Caco-2 (cell line): ENCODE data around the gene ZKSCAN7. TPM values are rescaled to one million over a fixed set of nuclear protein-coding genes. Genes with fewer than 3 reads are reported as not detected.

Experiments
- Bru-seq: library from RNA; stranded (reverse); fragments of 400-500 nt; gene quantifications from one replicate; lab custom pipeline; 2021; lab: Mats Ljungman, UMichigan
- BruChase-seq, 2 experiments: library from RNA; stranded (reverse); fragments of 400-500 nt; gene quantifications; one replicate each; lab custom pipeline; 2021; lab: Mats Ljungman, UMichigan
- BruUV-seq: library from RNA; stranded (reverse); fragments of 400-500 nt; replicated peaks from 2 replicates; lab custom pipeline; 2021; lab: Mats Ljungman, UMichigan
- CTCF ChIA-PET: fragments of 300-600 bp; sonication (Branson Sonifier 250); formaldehyde crosslinking; loops from one replicate; lab custom pipeline; 2022; ENCODE audit warnings: antibody characterized with exemption; lab: Charles Lee
- POLR2A ChIA-PET: fragments of 300-600 bp; sonication (Branson Sonifier 250); formaldehyde crosslinking; loops from one replicate; lab custom pipeline; 2022; ENCODE audit warnings: antibody characterized with exemption; lab: Charles Lee
- DNase-seq, 2 experiments: peaks; one replicate each; pipeline versions ENCODE4 v3.0.0 to v3.0.0-alpha.2; 2020 to 2022
- H3K27me3 ChIP-seq: replicated peaks from 2 replicates; pipeline ENCODE4 v1.6.0; 2011; ENCODE audit warnings: low read length; ENCODE audit not compliant: control insufficient read depth, insufficient read depth
- H3K36me3 ChIP-seq: 2 replicates; pipeline ENCODE4 v1.5.1; 2011; ENCODE audit warnings: low read length; ENCODE audit not compliant: control insufficient read depth, insufficient read depth
- H3K4me1 ChIP-seq: fragments of 250-450 bp; sonication (Bioruptor Pico); 2 replicates; pipeline ENCODE4 v1.5.1; 2020; ENCODE audit warnings: mild to moderate bottlenecking
- H3K4me3 ChIP-seq: 2 replicates; pipeline ENCODE4 v1.5.1; 2011; ENCODE audit warnings: low read depth, mild to moderate bottlenecking, control low read depth, low read length
- H3K9me3 ChIP-seq: fragments of 250-450 bp; sonication (Bioruptor Pico); 2 replicates; pipeline ENCODE4 v1.5.1; 2020; ENCODE audit warnings: mild to moderate bottlenecking, moderate library complexity
- H3K27ac Mint-ChIP-seq: one replicate; pipeline ENCODE4 v1.8.0; 2022; ENCODE audit warnings: mixed read lengths; ENCODE audit not compliant: unreplicated experiment
- H3K27me3 Mint-ChIP-seq: one replicate; pipeline ENCODE4 v1.8.0; 2022; ENCODE audit warnings: mixed read lengths; ENCODE audit not compliant: insufficient read depth, unreplicated experiment
- H3K36me3 Mint-ChIP-seq: one replicate; pipeline ENCODE4 v1.8.0; 2022; ENCODE audit warnings: mild to moderate bottlenecking, mixed read lengths; ENCODE audit not compliant: insufficient read depth, unreplicated experiment
- H3K4me1 Mint-ChIP-seq: one replicate; pipeline ENCODE4 v1.8.0; 2022; ENCODE audit warnings: low read depth, mixed read lengths; ENCODE audit not compliant: unreplicated experiment
- H3K4me3 Mint-ChIP-seq: one replicate; pipeline ENCODE4 v1.8.0; 2022; ENCODE audit warnings: mild to moderate bottlenecking, moderate library complexity, mixed read lengths; ENCODE audit not compliant: unreplicated experiment
- H3K9me3 Mint-ChIP-seq: one replicate; pipeline ENCODE4 v1.8.0; 2022; ENCODE audit warnings: mixed read lengths; ENCODE audit not compliant: unreplicated experiment
- CTCF ChIP-seq, 2 experiments: fragments of 200-600 bp in 1 of 2; IDR thresholded peaks; 1 replicate in 1 of 2; 2 replicates in 1 of 2; pipeline versions ENCODE4 v1.5.1 to v1.8.0; 2011 to 2022; ENCODE audit warnings: antibody characterized with exemption in 1 of 2, control low read depth in 1 of 2, inconsistent platforms in 1 of 2, low read depth in 1 of 2, low read length in 1 of 2, mild to moderate bottlenecking in 1 of 2, moderate library complexity in 1 of 2; ENCODE audit not compliant: insufficient read depth in 1 of 2, severe bottlenecking in 1 of 2, unreplicated experiment in 1 of 2
- intact Hi-C: fragments of 100-400 bp; cut with micrococcal nuclease; formaldehyde crosslinking; loops from one replicate; pipeline ENCODE4 v1.10.0; 2022; ENCODE audit not compliant: unreplicated experiment
- long read RNA-seq: library from polyadenylated mRNA; stranded (forward); transcript quantifications from one replicate; pipeline ENCODE4 v2.0.0, GENCODE V29; 2022
- total RNA-seq: library from RNA; stranded (reverse); gene quantifications from 2 replicates; pipeline ENCODE4 v1.2.3, GENCODE V29; 2022

Gene ZKSCAN7
- total RNA-seq (not detected in 2 replicates), Bru-seq, nascent RNA (percentile 3 among the genes with signal in this experiment), BruChase-seq, experiment 1, labeled RNA remaining after a 2-hour chase (percentile 3 among the genes with signal in this experiment), BruChase-seq, experiment 2, labeled RNA remaining after a 6-hour chase (not detected)
- long read RNA-seq, partial matches to known transcripts, result 0 of 1 reads
- long read RNA-seq, other reads (novel, unspliced or antisense), result 1 of 1 reads

GRCh38 chr3:44554626-44555592, at the start of gene ZKSCAN7:
ZKSCAN7 (plus strand) TSS chr3:44555193; CDS start chr3:44557048, 1,855 bp downstream.
- Histone ChIP-seq H3K9me3 (no peaks in the 10 kb centered on the region), H3K36me3 (no peaks in the 10 kb centered on the region), H3K4me3 (no peak within 1 kb of the TSS), H3K4me1 (no peaks in the 10 kb centered on the region), H3K27me3 (no peaks in the 10 kb centered on the region)
- ChIA-PET CTCF (no interaction called here), POLR2A (no interaction called here)
- H3K27me3 Mint-ChIP-seq, result no peaks in the 10 kb centered on the region
- no peaks in the 10 kb centered on the region for H3K36me3 Mint-ChIP-seq
- no peaks in the 10 kb centered on the region for H3K9me3 Mint-ChIP-seq
- no peak for DNase-seq
- intact Hi-C loops, result no loop called here
- no peak within 1 kb of the TSS for H3K27ac Mint-ChIP-seq
- no peak within 1 kb of the TSS for H3K4me3 Mint-ChIP-seq
- H3K4me1 Mint-ChIP-seq, result no peaks in the 10 kb centered on the region
- no peak for TF ChIP-seq CTCF (IDR thresholded peaks at IDR 0.05; ENCODE audit: insufficient read depth in 1 of 2, low read depth in 1 of 2, low read length in 1 of 2, severe bottlenecking in 1 of 2, unreplicated experiment in 1 of 2)
- BruUV-seq, result no TSS peak

DNA sequence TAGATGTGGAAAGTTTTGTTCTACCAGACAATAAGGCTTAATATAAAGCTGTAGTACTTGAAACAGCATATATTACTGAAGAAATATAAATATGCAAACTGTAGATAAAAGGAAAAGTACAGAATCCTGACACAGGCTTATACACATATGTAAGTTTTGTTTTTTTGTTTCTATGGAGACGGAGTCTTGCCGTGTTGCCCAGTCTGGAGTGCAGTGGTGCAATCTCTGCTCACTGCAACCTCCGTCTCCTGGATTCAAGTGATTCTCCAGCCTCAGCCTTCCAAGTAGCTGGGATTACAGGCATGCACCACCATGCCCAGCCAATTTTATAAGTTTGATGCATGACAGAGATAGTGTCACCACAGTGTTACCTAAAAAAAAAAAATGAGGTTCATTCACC, 48.4 kb upstream of the ZKSCAN7 start:
- CTCF ChIA-PET, result no interaction called here
- BruUV-seq, result no TSS peak
- peaks cover 2% of the 10 kb centered on the region; the same call in 1 of the 2 replicates for H3K9me3 ChIP-seq
- peaks cover 7% of the 10 kb centered on the region for H3K4me1 ChIP-seq
- no peak for TF ChIP-seq CTCF (IDR thresholded peaks at IDR 0.05; ENCODE audit: insufficient read depth in 1 of 2, low read depth in 1 of 2, low read length in 1 of 2, severe bottlenecking in 1 of 2, unreplicated experiment in 1 of 2)
- DNase-seq, result no peak
- POLR2A ChIA-PET, result no interaction called here
- intact Hi-C loops, result no loop called here
- Mint-ChIP-seq H3K27ac (no peak overlapping the region), H3K36me3 (peaks cover 17% of the 10 kb centered on the region), H3K9me3 (peaks cover 17% of the 10 kb centered on the region), H3K4me1 (peaks cover 2% of the 10 kb centered on the region), H3K27me3 (no peaks in the 10 kb centered on the region), H3K4me3 (no peak overlapping the region)
- H3K27me3 ChIP-seq, result no peaks in the 10 kb centered on the region
- no peaks in the 10 kb centered on the region; the same call in 1 of the 2 replicates for H3K36me3 ChIP-seq
- H3K4me3 ChIP-seq, result no peak overlapping the region

DNA sequence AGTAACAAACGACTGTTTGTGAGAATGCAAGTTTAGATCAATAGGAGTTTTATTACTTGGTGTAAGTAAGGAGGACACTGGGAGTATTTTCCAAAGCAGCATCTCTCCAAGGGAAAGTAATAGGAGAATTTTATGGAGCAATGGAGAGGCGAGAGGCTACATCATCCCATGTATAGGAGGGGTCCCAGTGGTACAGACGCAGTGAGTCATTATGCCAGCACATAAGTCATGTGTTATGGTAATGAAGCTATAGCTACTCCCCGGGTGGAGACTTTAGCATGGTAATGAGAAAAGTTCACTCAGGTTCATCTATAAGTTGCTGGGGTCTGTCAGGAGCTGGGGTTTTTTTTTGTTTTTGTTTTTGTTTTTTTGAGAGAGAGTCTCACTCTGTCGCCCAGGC, 48.0 kb upstream of the ZKSCAN7 start:
- no TSS peak for BruUV-seq
- H3K9me3 ChIP-seq, result no peaks in the 10 kb centered on the region; the same call in 1 of the 2 replicates
- H3K27me3 Mint-ChIP-seq, result no peaks in the 10 kb centered on the region
- no peak for TF ChIP-seq CTCF (IDR thresholded peaks at IDR 0.05; ENCODE audit: insufficient read depth in 1 of 2, low read depth in 1 of 2, low read length in 1 of 2, severe bottlenecking in 1 of 2, unreplicated experiment in 1 of 2)
- no peak overlapping the region for H3K4me3 Mint-ChIP-seq
- H3K36me3 ChIP-seq, result no peaks in the 10 kb centered on the region
- no peaks in the 10 kb centered on the region for H3K27me3 ChIP-seq
- H3K36me3 Mint-ChIP-seq, result peaks cover 13% of the 10 kb centered on the region
- H3K27ac Mint-ChIP-seq, result no peak overlapping the region
- POLR2A ChIA-PET, result no interaction called here
- peaks cover 13% of the 10 kb centered on the region for H3K9me3 Mint-ChIP-seq
- H3K4me3 ChIP-seq, result no peak overlapping the region
- H3K4me1 ChIP-seq, result peaks cover 11% of the 10 kb centered on the region
- peaks cover 6% of the 10 kb centered on the region for H3K4me1 Mint-ChIP-seq
- DNase-seq, result no peak
- intact Hi-C loops, result no loop called here
- CTCF ChIA-PET, result no interaction called here
